Measurements from ENCODE around the gene STRN4. TPM values are rescaled to one million over a fixed set of nuclear protein-coding genes. Genes with fewer than 3 reads are reported as not detected.

STRN4 gene
- total RNA-seq, 1 donor from 2014 or later: 88.5 TPM

DNA sequence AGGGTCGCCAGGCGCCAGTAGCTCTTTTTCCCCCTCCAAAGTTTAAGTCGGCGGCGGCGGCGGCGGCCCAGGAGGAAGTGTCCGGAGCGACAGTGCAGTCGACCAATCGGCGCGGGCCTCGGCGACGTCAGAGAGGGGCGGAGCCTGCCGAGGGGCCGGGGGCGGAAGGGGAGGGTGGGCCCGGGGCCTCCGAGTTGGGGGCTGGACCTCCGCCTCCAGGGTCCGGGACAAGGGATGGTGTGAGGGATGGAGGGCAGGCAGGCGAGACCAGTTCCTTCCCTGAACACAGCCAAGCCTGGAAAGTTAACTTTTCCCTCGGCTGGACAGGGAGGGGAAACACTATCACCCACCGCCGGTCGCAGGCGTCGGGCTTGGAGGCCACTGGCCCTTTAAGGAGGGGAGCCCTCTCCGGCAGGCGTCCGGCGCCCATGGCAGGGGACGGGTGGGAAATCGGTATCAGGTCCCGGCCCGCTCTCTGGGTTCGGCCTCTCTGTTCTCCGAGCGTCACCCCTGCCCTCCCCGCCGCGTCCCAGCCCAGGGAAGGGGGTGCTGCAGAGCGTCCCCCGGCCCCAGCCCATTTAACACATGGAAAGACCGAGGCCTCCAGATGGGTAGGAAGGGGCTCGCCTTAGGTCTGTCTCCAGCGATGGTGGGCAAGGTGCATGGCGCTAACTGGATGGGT lies 29.1 kb downstream of the STRN4 start, which contains the start of gene PRKD2:
TSS of gene PRKD2 (minus strand) at position 81 of the 682 bp plus-strand sequence. CDS start 744 bp downstream, outside the sequence.
- intact Hi-C loops (cut with micrococcal nuclease): loop anchor here (1.0 to 5.0 kb wide), 3 partner anchors 11 to 105 kb away; partner anchors contain the start of gene SLC1A5

DNA sequence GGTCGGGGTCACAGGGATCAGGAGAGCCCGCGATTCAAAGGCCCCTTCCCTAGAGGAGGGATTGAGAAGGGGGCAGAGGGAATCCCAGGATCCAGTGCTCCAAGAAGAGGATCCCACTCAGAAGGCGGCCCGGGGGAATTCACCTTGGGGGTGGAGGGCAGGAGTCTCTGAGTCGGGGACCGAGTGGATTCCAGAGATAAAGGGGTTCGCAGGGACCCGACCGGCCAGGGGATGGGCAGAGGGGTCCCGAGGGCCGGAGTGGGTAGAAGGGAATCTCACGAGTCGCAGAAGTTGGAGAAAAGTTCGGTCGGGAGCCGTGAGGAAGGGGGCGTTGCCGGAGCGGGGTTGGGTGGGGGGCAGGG lies 29.6 kb downstream of the STRN4 start:
- intact Hi-C loops (cut with micrococcal nuclease): loop anchor here (1.0 to 5.0 kb wide), 3 partner anchors 12 to 104 kb away; partner anchors contain the start of gene SLC1A5

DNA sequence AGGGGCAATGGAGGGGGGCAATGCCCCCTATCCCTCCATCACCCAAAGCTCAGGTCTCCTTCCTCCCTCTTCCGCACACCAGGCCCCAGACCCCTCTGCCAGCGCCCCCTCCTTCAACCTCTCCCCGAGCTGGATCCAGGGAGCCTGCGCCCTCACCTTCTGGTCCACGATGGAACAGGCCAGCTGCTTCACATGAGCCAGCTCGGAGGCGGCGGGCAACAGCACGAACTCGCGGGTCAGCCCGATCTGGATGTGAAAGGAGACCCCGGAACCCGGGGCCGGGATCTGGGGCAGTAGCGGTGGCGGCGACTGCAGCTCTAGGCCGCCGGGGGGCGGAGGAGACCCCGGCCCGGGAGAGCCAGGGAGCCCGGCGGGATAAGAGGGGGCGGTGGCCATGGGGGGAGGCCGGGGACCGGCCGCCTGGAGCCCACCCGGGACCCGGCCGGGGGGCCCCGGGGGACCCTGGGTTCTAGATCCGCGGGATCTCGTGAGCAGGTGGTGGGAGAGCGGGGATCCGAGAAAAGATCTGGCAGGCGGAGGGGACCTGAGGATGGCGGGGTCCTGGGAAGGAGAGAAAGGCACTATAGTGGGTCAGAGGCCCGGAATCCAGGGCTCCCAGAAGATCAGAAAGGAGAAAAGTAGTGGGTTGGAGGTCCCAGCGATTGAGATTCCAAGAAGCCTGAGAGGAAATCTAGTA lies 30.1 kb downstream of the STRN4 start:
- intact Hi-C loops (cut with micrococcal nuclease): loop anchor here (5.0 kb wide), 1 partner anchor 104 kb away; no protein-coding TSS in a partner anchor

DNA sequence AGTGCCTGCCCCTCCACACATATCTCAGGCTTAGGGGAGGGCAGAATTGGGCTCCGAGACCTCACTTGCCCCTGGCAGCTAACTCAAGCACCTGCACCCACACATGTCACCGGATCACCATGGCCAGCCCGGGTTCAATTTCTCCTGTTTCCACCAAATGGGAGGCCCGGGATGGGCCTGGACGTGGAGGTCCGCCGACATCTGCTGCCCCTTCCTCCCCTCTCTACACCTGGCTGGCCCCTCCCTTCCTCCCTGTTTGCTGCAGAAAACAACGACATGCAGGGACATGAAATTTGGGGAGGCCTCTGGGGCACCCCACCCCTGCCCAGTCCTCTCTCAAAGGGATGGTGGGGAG lies 30.7 kb downstream of the STRN4 start:
- intact Hi-C loops (cut with micrococcal nuclease): loop anchor here (5.0 kb wide), 1 partner anchor 103 kb away; no protein-coding TSS in a partner anchor

DNA sequence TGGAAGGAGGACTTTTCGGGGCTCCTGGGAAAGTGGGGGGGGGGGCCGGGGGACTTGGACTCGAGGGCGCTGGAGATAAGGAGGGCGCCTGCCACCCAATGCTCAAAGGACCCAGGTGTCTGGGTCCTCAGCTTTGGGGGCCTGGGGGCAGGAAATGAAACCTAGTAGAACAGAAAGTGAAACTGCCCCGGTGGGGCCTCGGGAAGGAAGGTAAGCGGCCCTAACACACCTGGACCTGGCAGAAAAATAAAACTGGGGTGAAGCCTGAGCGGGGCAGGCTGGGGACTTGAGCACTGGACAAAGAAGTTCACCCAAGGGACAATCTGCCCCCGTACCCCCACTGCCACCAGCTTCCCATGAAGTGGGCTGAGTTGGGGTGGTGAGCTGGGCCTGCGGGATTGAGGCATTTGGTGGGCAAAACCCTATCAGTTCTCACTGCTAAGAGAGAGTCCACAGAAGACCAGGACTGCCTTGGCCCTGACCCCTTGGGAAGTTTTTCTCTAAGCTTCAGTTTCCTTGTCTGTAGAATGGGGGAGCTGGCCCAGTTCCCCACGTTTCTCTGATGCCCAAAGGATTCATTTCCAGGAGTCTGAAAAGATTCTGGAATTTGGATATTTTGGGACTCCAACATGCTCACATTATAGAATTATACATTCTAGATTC lies 31.7 kb downstream of the STRN4 start:
- intact Hi-C loops (cut with micrococcal nuclease): loop anchor here (5.0 kb wide), 2 partner anchors 33 to 102 kb away; partner anchors contain the start of genes FKRP and STRN4

DNA sequence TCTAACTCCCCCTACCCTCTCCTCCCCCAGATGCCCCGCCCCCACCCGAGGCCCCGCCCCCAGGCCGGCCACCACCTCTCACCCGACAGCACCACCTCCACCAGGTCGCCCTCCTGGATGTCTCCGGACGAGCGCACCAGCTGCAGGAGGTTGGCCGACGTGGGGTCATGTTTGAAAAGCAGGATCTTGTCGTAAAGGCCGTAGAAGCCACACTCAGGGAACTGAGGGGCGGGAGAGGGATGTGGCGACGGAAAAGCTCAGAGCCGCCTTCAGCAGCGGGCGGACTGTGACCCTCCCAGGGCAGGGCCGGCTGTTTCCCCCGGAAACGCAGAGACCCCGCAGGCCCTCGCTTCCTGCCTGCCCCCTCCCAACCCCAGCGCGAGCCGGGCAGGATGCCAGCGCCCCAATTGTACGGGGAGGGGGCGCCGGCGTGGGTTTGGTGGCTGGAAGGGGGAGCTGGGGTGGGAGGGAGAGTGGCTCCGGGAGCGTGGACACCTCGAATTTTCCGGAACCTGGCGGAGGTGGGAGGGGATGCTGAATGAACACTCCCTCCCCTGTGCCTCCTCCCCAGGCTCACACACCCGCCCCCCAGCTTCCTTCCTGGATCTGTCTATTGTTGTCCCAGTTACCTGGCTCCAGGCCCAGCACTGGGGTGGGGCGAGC lies 32.3 kb downstream of the STRN4 start:
- intact Hi-C loops (cut with micrococcal nuclease): loop anchor here (5.0 kb wide), 1 partner anchor 33 kb away; the partner anchor contains the start of genes FKRP and STRN4

DNA sequence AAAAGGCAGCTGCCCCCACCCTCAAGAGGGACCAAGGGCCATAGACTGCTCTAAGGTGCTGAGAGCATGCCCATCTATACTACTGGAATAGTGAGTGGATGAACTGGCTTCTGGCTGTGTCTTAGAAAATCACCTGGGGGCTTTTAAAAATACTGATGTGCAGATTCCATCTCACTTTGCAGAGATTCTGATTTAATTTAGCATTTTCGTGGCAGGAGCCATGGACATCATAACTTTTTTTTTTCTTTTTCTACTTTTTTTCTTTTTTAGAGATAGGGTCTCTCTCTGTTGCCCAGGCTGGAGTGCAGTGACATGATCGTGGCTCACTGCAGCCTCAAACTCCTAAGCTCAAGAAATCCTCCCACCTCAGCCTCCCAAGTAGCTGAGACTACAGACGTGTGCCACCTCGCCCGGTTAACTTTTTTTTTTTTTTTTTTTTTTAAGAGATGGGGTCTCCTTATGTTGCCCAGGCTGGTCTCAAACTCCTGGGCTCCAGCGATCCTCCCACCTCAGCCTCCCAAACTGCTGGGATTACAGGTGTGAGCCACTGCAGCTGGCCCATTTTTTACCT lies 33.4 kb downstream of the STRN4 start:
- intact Hi-C loops (cut with micrococcal nuclease): loop anchor here (5.0 kb wide), 1 partner anchor 34 kb away; the partner anchor contains the start of genes FKRP and STRN4

DNA sequence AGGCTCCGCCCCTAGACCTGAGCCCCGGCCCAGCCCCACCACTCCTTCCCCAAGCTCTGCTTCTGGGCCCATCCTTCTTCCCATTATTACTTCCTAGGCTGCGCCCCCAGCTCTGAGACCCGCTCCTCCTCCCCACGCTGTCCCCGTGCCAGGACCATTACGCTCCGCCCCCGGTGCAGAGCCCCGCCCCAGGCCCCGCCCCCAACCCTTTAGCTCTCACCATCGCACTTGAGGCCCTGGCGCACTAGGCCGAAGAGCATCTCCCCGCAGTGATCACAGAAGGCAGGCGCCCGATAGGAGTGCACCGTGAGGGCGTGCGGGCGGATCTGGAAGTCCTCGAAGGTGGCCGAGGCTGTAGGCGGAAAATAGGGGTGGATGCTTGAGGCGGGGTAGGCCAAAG lies 35.6 kb downstream of the STRN4 start:
- intact Hi-C loops (cut with micrococcal nuclease): loop anchor here (5.0 kb wide), 1 partner anchor 37 kb away; the partner anchor contains the start of genes FKRP and STRN4

DNA sequence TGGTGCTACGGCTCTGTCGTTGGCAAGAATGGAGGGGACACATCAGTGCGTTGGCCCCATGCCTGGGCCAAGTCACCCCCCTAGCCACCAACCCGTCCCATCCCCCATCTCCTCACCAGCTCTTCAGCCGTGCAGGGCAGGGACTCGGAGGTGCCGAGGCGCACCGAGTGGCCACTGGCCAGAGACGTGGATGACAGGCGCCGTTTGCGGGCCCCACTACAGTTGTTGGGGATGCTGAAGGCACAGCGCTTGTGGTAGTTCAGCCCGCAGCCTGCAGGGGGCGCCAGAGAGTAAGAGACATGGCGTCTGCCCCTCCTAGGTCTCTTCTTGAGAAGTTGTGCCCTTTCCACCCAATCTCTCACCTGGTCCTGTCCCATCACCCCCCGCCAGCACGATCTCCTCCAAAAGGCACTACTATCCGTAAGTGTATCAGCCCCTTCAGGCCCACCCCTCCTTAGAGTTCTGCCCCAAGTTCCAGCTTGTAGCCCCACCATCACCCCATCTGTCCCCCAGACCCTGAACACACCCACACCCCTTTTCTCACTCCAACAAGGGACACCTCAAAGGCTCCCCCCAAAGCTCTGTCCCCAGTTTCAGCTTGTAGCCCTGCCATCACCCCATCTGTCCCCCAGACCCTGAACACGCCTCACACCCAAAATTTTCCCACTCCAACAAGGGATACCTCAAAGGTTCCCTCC lies 41.7 kb downstream of the STRN4 start:
- intact Hi-C loops (cut with micrococcal nuclease): loop anchor here (1.0 kb wide), 1 partner anchor 24 kb away; no protein-coding TSS in a partner anchor

DNA sequence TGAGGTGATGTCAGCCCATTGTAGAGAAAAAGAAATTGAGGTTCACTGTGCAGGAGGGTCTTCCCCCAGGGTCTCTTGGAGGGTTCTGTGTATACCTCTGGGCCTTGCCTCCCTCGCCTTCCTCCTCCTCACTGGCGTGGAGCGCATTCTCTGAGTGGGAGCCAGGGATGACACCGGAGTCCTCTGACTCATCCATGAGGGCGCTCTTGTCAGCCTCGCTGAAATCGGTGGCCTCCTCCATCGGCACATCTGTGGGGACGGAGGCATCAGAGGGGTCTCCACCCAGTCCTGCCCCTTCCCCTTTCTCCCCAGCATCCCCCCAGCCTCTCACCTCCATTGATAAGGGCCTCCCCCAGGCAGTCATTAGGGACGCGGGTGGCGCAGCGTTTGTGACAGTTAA lies 45.5 kb downstream of the STRN4 start:
- intact Hi-C loops (cut with micrococcal nuclease): no loop called here

DNA sequence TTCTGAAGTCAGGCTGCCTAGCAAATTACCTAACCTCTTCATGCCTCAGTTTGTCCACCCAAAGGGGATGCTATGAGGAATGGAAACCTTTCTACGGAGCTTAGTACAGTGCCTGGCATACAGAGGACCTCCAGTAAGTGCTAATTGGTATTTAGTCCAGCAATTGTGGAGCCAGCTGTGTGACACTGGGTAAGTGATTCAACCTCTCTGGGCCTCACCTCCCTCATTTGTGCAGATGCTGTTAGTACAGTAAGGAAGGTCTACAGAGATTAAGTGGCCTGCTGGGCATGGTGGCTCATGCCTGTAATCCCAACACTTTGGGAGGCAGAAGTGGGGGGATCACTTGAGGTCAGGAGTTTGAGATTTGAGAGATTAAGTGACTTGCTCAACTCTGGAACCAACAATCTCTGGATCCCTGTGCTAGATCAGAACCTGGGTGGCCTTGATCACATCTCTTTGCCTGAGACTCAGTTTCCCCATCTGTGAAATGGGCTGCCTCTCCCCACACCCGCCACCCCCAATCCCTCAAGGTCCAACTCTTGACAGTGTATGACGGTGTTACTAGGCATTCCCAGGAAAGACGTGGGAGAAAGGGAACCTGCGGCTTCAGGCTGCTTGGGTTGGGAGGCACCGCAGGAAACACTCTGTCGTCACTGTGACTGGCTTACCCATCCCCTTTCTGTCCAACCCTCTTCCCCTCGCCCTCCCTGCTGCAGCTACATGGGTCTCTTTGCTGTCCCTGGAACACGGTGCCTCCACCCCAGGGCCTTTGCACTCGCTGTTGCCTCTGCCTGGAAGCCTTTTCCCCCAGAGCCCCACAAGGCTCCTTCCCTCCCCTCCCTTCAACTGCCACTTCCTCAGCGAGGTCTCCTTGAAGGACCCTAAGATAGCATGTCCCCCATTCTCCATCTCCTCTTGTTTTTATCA lies 47.6 kb downstream of the STRN4 start:
- intact Hi-C loops (cut with micrococcal nuclease): no loop called here

DNA sequence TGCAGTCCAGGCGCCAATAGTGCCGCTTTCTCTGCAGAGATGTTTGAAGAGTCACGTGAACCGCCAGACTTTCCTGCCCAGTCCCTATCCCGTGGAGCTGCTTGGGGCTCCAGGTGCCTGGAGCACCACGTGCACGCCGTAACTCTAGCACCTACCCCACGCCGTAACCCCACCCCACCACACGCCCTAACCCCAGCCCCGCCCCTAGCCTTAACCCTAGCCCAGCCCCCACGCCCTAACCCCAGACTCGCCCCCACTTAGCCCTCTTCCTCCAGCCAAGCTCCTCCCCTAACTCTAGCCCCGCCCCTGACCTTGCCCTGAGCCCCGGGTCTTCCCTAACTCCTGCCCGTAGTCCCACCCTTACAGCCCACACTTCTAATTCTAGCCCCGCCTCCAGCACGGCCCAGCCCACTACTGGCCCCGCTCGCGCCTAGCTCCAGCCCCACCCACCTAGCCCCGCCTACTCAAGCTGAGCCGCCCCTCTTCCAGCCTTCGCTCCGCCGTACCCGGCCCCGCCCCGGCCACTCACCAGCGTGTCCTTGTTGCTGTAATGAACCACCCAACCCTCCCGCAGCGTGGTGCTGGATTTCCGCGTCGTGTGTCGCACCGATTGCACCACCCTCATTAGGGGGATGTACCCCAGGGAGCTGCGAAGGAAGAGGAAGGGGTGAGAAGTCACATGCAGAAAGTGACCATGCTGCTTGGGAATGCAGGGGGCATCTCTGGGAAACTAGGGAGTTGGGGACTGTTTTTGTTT lies 48.9 kb downstream of the STRN4 start:
- intact Hi-C loops (cut with micrococcal nuclease): no loop called here

DNA sequence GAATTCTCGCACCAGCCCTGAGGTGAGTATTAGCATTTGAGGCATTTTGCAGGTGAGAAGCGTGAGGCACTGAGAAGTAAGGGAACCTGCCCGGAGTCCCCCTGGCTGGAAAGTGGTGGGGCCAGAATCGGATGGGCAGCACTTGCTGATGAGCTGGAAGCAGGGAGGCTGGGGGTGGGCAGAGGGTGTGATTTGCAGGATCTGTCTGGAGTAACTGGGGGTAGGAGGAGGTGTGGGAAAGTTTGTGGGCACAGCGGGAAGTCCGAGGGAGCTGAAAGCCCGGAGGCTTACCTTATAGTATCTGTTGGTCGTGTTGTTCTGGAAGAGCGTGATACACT lies 49.4 kb downstream of the STRN4 start:
- intact Hi-C loops (cut with micrococcal nuclease): no loop called here

DNA sequence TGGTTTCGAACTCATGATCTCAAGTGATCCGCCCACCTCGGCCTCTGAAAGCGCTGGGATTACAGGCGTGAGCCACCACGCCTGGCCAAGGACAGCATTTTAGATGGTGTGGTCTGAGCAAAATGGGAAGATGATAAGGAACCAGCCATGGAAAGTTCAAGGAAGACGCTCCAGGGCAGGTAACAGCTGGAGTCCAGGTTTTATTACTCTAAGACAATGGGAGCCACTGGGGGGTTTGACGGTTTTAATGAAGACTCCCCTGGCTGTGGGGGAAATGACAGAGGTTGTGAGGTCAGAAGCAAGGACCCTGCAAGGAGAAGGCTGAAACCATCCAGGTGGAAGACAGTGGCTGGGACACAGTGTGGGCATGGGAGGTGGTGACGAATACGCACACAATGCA lies 50.2 kb downstream of the STRN4 start:
- intact Hi-C loops (cut with micrococcal nuclease): no loop called here

DNA sequence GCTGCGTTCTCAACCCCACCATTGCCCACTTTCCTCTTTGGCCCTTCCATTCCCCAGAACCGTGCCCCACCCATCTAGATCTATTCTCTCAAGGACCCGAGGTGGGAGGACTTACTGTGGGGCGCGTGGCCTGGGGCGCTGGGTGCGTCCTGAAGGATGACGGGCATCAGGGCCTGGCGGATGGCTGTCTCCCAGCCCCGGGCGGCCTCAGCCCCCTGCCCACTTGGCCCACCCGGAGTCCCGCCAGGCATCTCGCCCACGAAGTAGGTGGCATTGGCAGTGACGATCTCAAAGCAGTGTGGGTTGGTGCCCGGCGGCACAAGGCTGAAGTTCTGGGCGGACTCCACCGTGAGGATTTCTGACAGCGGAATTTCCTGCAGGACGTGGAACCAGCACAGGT lies 52.5 kb downstream of the STRN4 start:
- intact Hi-C loops (cut with micrococcal nuclease): no loop called here

DNA sequence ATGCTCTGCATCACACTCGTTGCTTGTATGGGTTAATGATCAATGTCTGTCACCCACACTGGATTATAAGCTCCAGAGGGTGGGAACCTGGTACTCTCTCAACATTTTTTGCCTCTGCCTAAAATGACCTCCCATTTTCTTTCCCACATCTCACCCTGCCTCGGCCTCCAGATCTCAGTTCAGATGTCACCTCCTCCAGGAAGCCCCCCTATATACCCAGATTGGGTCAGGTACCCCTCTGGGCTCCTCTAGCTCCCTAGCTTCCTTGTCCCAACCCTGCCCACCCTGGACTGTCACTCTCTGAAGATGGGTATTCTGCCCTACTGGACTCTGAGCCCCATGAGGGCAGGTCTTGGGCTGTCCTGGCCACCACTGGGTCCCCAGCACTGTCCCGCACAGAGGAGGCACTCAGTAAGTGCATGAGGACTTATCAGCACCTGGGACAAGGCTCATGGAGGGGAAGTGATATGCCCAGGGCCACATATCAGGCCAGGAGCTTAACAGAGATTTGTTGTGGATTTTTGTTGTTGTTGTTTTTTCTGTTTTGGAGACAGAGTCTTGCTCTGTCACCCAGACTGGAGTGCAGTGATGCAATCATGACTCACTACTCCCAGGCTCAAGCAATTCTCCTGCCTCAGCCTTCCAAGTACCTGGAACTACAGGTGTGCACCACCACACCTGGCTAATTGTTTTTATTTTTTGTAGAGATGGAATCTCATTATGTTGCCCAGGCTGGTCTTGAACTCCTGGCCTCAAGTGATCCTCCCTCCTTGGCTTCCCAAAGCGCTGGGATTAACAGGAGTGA lies 53.1 kb downstream of the STRN4 start:
- intact Hi-C loops (cut with micrococcal nuclease): no loop called here

DNA sequence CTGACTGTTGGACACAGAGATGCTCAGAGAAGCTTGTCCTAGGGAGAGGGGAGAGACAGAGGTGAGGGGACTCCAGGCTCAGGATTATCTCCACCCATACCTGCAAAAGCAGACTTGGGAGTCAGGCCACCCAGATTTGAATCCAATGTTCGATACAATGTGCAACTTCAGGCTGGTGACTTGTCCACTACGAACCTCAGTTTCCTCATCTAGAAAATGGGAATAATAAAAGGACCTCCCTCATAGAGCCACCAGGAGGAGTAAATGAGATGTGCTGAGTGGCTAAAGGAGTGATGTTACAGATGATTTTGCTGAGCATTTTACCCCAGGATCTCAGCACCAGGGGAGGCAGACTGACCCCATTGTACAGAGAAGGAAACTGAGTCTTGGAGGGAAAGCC lies 54.3 kb downstream of the STRN4 start:
- intact Hi-C loops (cut with micrococcal nuclease): no loop called here

DNA sequence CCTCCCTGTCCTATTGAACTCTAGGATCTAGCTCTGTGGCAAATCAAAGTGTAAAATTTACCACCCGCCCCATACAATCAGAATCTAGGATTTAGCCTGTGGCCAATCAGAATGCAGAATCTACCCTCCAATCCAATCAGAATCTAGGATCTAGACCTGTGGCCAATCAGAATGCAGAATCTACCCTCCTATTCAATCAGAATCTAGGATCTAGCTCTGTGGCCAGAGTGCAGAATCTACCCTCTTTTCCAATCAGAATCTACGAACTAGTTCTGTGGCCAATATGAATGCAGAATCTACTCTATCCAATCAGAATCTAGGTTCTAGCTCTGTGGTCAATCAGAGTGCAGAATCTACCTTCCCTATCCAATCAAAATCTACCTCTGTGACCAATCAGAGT lies 55.1 kb downstream of the STRN4 start:
- intact Hi-C loops (cut with micrococcal nuclease): no loop called here

Measured in T-helper 2 cell treated with Interferon-gamma antibody and Interleukin-4, amounts not matched to agents 100 ng/mL and 5 ng/mL, for 36 hours (primary cell).